Gastrocnemius medialis (tissue), 4 donors: ENCODE data around the gene AGAP1. TPM values are rescaled to one million over a fixed set of nuclear protein-coding genes. Genes with fewer than 3 reads are reported as not detected.

Experiments used
- ATAC-seq, 2 donors: fragments of 150-250 bp; one replicate each; pipeline ENCODE4 v1.9.1; 2016
- DNase-seq, 2 donors: peaks; one replicate each; pipeline ENCODE4 v3.0.0-alpha.2; 2019
- H3K27ac ChIP-seq, 4 donors: fragments of 200-600 bp; sonication (generic); 1 replicate in 1 of 4; 2 replicates in 3 of 4; pipeline ENCODE4 v1.5.1; 2016 to 2018; ENCODE audit warnings: mild to moderate bottlenecking in 2 of 4, moderate library complexity in 1 of 4
- H3K27me3 ChIP-seq, 3 donors: fragments of 200-600 bp; sonication (generic) in 2 of 3; 1 replicate in 1 of 3; 2 replicates in 2 of 3; pipeline versions ENCODE4 v1.5.1 to v1.6.0; 2016 to 2019; ENCODE audit warnings: mild to moderate bottlenecking in 1 of 3, moderate library complexity in 1 of 3
- H3K36me3 ChIP-seq, 2 donors: fragments of 200-600 bp; sonication (generic) in 1 of 2; one replicate each; pipeline ENCODE4 v1.5.1; 2017 to 2018
- H3K4me1 ChIP-seq, 2 donors: fragments of 200-600 bp; sonication (generic) in 1 of 2; one replicate each; pipeline ENCODE4 v1.5.1; 2016 to 2017; ENCODE audit warnings: mild to moderate bottlenecking in 2 of 2
- H3K4me3 ChIP-seq, 4 donors: fragments of 200-600 bp; sonication (generic) in 3 of 4; 1 replicate in 1 of 4; 2 replicates in 3 of 4; pipeline ENCODE4 v1.5.1; 2016 to 2019; ENCODE audit warnings: mild to moderate bottlenecking in 2 of 4
- H3K9me3 ChIP-seq, 3 donors: fragments of 200-600 bp; sonication (generic) in 2 of 3; 1 replicate in 1 of 3; 2 replicates in 2 of 3; pipeline ENCODE4 v1.5.1; 2016 to 2019
- POLR2A ChIP-seq, 2 donors: fragments of 450-650 bp; IDR thresholded peaks; one replicate each; pipeline ENCODE4 v1.6.1; 2017; ENCODE audit warnings: antibody characterized with exemption in 2 of 2, mild to moderate bottlenecking in 2 of 2, moderate library complexity in 2 of 2
- in situ Hi-C, 4 donors: fragments of 200-750 bp; cut with MboI; loops; one replicate each; pipeline versions ENCODE4 v1.15.0 to v1.8.0; 2017; ENCODE audit warnings: low sequenced_read_pairs in 4 of 4
- intact Hi-C: fragments of 100-400 bp; cut with DNase I; formaldehyde crosslinking; loops from one replicate; pipeline ENCODE4 v1.15.1; 2023; ENCODE audit warnings: low total_unique reads
- total RNA-seq, 4 donors: library from RNA; depleted of rRNA; stranded (reverse); fragments of >200 nt; gene quantifications; one replicate each; pipeline versions ENCODE4 v1.1.0 to v1.2.3, GENCODE V29; 2016
- TF ChIP-seq, protein P1 (sequence below), 5 experiments: fragments of 450-650 bp in 3 of 5; fragments of 200-600 bp in 2 of 5; sonication (generic) in 2 of 5; IDR thresholded peaks in 4 of 5; conservative IDR thresholded peaks in 1 of 5; 1 replicate in 4 of 5; 2 replicates in 1 of 5; pipeline ENCODE4 v1.5.1; 2016 to 2019; ENCODE audit warnings: antibody characterized with exemption in 5 of 5, mild to moderate bottlenecking in 3 of 5, moderate library complexity in 3 of 5

Gene AGAP1
- total RNA-seq, 4 donors from 2014 or later = 8.5 to 26.8 (median 14.4) TPM

DNA sequence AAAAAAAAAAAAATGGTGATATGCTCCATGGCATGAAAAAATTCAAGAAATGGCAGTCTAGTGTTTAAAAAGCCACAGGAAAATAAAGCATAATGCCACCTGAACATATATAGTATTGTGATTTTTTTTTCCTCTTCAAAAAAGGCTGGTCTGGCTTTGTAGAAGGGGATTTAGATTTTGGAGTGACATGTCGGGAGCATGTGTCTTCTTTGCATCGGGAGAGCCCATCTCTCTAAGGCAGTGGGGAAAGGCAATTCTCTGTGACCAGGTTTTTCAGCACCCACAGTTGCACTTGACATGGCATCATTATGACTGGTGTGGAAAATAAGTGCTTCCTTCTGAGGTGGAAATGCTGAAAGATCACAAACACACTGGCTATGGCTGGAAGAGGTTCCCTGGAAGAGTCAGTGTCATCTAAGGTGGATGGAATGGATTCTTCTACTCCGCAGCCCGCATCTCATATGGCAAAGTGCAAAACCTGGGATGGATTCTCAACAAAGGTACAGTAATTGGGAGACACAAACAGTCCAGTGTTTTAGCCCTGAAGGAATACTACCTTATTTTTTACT, 172.5 kb downstream of the AGAP1 start:
- intact Hi-C loops (loop anchor here (5.0 kb wide), 1 partner anchor 174 kb away; the partner anchor contains the start of gene AGAP1), in situ Hi-C loops (no loop called here)
- Histone ChIP-seq H3K9me3 (no peaks in the 10 kb centered on the region), H3K27me3 (no peaks in the 10 kb centered on the region), H3K27ac (peak overlapping the region in 3 of 4 donors; percentile 8 to 26 (median 20)), H3K4me3 (peak overlapping the region; percentile 12 to 47 (median 28)), H3K4me1 (peaks cover 14 to 22% of the 10 kb centered on the region in 2 donors), H3K36me3 (no peaks in the 10 kb centered on the region)
- DNase-seq (no peak), ATAC-seq (peak; percentile 69 to 71)
- TF ChIP-seq POLR2A (IDR thresholded peaks at IDR 0.05) = no peak
- TF ChIP-seq, protein P1, sequence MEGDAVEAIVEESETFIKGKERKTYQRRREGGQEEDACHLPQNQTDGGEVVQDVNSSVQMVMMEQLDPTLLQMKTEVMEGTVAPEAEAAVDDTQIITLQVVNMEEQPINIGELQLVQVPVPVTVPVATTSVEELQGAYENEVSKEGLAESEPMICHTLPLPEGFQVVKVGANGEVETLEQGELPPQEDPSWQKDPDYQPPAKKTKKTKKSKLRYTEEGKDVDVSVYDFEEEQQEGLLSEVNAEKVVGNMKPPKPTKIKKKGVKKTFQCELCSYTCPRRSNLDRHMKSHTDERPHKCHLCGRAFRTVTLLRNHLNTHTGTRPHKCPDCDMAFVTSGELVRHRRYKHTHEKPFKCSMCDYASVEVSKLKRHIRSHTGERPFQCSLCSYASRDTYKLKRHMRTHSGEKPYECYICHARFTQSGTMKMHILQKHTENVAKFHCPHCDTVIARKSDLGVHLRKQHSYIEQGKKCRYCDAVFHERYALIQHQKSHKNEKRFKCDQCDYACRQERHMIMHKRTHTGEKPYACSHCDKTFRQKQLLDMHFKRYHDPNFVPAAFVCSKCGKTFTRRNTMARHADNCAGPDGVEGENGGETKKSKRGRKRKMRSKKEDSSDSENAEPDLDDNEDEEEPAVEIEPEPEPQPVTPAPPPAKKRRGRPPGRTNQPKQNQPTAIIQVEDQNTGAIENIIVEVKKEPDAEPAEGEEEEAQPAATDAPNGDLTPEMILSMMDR (IDR thresholded peaks at IDR 0.05 in 4 of 5, conservative IDR thresholded peaks at IDR 0.05 in 1 of 5) = no peak

DNA sequence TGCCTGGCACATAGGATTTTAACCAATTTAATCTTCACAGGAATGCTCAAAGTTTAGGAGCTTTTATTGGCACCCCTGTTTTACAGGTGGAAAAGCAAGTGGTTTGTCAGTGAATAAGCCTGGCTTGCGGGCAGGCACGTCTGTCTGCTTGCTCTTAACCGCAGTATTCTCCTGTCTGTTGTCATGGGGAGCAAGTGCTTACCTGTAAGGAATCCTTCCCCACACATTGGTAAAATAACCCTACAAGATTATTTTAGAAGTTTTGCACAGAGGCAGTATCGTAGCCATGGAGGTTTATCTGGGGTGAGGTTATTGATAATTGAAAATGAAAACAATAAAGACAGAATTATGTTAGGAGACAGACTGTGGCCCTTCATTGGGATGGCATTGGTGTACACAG, 174.9 kb downstream of the AGAP1 start:
- no peak for TF ChIP-seq POLR2A (IDR thresholded peaks at IDR 0.05)
- TF ChIP-seq, protein P1 (IDR thresholded peaks at IDR 0.05 in 4 of 5, conservative IDR thresholded peaks at IDR 0.05 in 1 of 5) = no peak
- Histone ChIP-seq H3K4me1 (peaks cover 14 to 22% of the 10 kb centered on the region in 2 donors), H3K36me3 (no peaks in the 10 kb centered on the region), H3K9me3 (no peaks in the 10 kb centered on the region), H3K27ac (no peak overlapping the region), H3K27me3 (no peaks in the 10 kb centered on the region), H3K4me3 (no peak overlapping the region)
- DNase-seq = no peak
- in situ Hi-C loops = no loop called here
- intact Hi-C loops = loop anchor here (5.0 kb wide), 1 partner anchor 176 kb away; the partner anchor contains the start of gene AGAP1
- no peak for ATAC-seq

DNA sequence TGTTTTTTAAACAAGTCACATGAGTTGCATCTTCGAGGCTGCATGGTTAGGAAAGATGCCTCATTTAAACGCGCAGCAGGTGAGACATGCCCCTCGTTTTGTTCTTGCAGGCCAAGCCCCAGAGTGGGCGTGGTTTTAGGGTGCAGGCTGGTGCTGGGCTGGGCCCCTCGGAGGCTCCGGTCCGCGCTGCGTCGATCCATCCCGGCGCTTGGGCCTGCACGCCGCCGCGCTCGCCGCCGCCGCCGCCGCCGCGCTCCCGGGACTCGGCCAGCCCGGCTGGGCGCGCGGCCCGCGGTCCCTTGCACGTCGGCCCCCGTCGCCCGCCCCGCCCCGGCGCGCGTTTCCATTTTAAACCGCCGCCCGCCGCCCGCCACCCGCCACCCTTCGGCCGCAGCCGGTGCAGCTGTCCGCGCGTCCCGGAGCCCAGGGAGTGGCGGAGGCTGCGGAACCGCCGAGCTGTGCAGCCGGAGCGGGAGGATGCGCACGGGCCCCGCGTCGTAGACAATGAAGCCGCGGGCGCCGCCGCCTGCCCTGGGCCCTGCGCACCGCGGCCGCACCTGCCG, 175.5 kb downstream of the AGAP1 start:
- peak; percentile 64 to 66 for ATAC-seq
- Histone ChIP-seq H3K9me3 (no peaks in the 10 kb centered on the region), H3K27ac (no peak overlapping the region), H3K36me3 (no peaks in the 10 kb centered on the region), H3K4me1 (peaks cover 14 to 22% of the 10 kb centered on the region in 2 donors), H3K27me3 (no peaks in the 10 kb centered on the region), H3K4me3 (peak overlapping the region; percentile 38 to 49 (median 46))
- intact Hi-C loops = loop anchor here (5.0 kb wide), 1 partner anchor 177 kb away; the partner anchor contains the start of gene AGAP1
- TF ChIP-seq POLR2A (IDR thresholded peaks at IDR 0.05) = no peak
- TF ChIP-seq, protein P1 (IDR thresholded peaks at IDR 0.05 in 4 of 5, conservative IDR thresholded peaks at IDR 0.05 in 1 of 5) = peak in 1 of 5 experiments; percentile 26
- in situ Hi-C loops = no loop called here
- peak; percentile 33 to 58 for DNase-seq

DNA sequence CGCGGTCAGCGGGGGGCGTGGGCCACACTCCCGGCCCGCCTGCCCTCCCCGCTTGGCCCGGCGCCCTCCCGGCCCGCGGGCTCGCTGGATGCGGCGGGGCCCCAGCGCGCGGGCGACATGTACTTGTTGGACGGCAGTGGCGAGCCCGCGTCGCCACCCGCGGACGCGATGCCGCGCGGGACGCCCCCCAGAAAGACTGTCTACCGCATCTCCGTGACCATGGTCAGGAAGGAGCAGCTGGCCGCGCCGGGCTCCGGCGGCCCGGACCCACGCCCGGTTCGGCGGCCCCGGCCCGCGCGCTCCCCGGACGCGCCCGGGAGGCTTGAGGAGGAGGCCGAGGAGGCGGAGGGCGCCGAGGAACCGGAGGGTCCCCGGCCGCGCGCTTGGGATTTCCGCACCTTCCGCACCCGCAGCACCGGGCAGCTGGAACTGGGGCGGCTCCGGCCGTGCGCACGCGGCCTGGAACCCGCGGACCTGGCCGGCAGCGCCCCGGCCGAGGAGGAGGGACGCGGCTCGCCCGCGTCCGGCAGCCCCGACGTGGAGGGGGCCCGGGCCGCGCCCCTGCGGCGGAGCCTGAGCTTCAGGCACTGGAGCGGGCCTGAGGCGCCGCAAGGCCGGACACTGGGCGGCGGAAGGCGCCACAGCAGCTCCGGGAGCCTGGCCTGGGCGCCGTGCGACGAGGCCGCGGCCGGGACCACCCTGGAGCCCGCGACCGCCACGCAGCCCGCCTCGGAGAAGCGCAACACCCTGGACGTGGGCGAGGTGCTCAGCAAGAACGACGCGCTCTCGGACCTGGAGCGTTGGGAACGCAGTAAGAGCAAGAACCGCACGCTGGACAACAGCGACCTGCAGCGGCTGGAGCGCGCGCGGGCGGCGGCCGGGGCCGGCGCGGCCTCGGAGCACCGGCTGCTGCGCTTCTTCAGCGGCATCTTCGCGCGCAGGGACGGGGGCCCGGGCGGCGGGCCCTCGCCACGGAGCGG, 176.4 kb downstream of the AGAP1 start:
- DNase-seq = peak in 1 of 2 donors; percentile 39

More for the DNA sequence above, 176.4 kb downstream of the AGAP1 start:
- in situ Hi-C loops = loop anchor here in 1 of 4 donors (10.0 kb wide), 1 partner anchor 75 kb away; no protein-coding TSS in a partner anchor
- TF ChIP-seq POLR2A (IDR thresholded peaks at IDR 0.05) = no peak
- TF ChIP-seq, protein P1 (IDR thresholded peaks at IDR 0.05 in 4 of 5, conservative IDR thresholded peaks at IDR 0.05 in 1 of 5) = peak; percentile 11 to 73 (median 44)
- intact Hi-C loops = loop anchor here (1.0 to 5.0 kb wide), 4 partner anchors 33 to 178 kb away; partner anchors contain the start of gene AGAP1
- no peaks in the 10 kb centered on the region for H3K9me3 ChIP-seq
- H3K27me3 ChIP-seq = no peaks in the 10 kb centered on the region
- H3K4me3 ChIP-seq = peak overlapping the region; percentile 44 to 57 (median 52)
- no peaks in the 10 kb centered on the region for H3K36me3 ChIP-seq
- H3K4me1 ChIP-seq = peaks cover 12 to 17% of the 10 kb centered on the region in 2 donors
- H3K27ac ChIP-seq = no peak overlapping the region
- ATAC-seq = peak; percentile 60 to 71
